SIG-M5 treated with dmso at 0.1 percent for 504 hours (cell line): ENCODE results near the gene FBLN2.
"Not testable (repeated sequence)": the region's sequence is repeated elsewhere in the genome, so short reads cannot be mapped to it uniquely, and the experiment has no call there.

Source experiments
- DNase-seq: peaks from one replicate; lab custom pipeline; 2025; ENCODE audit not compliant: unreplicated experiment; lab: John Stamatoyannopoulos, UW

The FBLN2 gene

GRCh38 chr3:13513051-13513912 is 35.6 kb upstream of the FBLN2 start:
- DNase-seq: no peak

GRCh38 chr3:13513913-13514517 is 34.9 kb upstream of the FBLN2 start:
- no peak for DNase-seq

GRCh38 chr3:13514639-13515435 is 34.1 kb upstream of the FBLN2 start:
- no peak for DNase-seq

- DNase-seq: no peak
These were observed 32.9 kb upstream of the FBLN2 start for GRCh38 chr3:13515786-13516759.

DNA sequence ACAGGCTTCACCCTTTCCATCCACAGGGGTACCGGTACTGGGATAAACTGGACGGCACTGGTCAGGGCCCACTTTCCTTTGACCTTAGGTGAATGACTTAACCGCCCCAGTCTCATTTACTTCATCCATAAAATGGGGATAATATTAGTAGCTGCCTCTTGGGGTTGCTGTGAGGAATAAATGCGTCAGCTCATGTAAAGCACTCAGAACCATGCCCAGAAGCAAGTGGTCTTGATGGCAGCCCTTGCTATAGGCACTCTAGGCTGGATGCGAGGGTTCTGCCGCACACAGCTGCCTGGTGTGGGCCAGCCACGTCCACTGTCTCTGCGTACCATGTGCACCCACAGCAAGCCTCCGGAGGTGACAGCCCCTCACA is 32.2 kb upstream of the FBLN2 start:
- no peak for DNase-seq

- no peak for DNase-seq
These were observed 31.5 kb upstream of the FBLN2 start for GRCh38 chr3:13517253-13517977.

GRCh38 chr3:13518516-13518953 is 30.4 kb upstream of the FBLN2 start:
- no peak for DNase-seq

- DNase-seq: no peak
These were observed 29.7 kb upstream of the FBLN2 start for GRCh38 chr3:13519006-13519791.

DNA sequence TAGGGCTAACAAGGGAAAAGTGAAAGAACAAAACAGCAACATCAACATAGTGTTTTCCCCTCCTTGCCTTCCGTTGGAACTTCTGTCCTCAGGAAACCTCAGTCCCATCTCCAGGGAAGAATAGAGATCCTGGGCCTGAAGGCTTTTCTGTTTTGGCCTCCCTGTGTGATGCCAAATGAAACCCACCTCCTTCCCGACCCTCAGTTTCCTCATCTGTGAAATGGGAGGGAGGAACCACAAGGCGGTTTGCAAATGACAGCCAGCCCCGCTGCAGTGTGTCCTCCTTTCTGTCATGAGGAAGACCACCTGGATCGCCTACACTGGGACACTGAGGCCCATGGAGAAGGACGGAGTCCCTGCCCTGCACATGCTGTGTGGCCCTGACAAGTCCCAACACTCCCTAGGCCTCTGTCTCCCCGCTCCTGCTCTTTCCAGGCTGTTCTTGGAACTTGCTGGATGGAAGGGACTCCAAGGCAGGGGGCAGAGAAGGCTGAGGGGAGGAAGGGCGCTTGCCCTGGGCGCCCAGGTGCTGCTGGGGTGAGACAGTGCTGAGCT is 28.5 kb upstream of the FBLN2 start:
- no peak for DNase-seq

DNA sequence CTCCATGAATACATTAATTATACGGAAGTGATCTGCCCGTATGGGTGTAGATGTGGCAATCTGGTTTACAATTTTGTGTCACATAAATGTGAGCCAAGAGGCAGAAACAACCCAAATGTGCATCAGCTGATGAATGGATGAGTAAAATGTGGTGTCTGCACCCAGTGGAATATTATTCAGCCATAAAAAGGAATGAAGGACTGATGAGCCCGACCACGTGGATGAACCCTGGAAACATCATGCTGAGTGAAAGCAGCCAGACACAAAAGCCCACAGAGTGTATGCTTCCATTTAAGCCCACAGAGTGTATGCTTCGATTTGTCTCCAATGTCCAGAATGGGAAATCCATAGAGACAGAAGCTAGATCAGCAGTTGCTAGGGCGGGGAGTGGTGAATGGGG is 27.6 kb upstream of the FBLN2 start:
- no peak for DNase-seq

- DNase-seq: not testable (repeated sequence)
These were observed 27.2 kb upstream of the FBLN2 start for GRCh38 chr3:13521749-13522148.

- no peak for DNase-seq
These were observed 26.7 kb upstream of the FBLN2 start for GRCh38 chr3:13522236-13522635.

DNA sequence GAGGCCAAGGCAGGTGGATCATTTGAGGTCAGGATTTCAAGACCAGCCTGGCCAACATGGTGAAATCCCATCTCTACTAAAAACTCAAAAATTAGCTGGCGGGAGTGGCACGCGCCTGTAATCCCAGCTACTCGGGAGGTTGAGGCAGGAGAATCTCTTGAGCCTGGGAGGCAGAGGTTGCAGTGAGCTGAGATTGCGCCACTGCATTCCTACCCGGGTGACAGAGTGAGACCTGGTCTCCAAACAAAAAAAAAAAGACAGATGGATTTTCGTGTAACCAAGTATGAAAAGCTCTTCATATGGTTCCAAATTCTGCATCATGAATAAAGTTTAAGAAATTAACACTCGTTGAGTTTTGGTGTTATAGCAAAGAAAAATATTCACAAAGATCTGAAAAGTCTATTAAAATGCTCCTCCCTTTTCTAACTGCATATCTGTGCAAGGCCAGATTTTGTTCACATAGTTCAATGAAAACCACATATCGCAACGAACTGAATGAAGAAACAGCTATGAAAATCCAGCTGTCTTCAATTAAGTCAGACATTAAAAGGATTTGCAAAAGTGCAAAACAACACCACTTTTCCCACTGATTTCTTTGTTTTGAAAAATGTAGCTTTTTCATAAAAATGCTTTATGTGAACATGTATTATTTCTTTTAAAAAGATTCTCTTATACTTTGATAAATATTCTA is 23.8 kb upstream of the FBLN2 start:
- DNase-seq: no peak

- DNase-seq: no peak
These were observed 22.9 kb upstream of the FBLN2 start for GRCh38 chr3:13525827-13526625.

- no peak for DNase-seq
These were observed 22.3 kb upstream of the FBLN2 start for GRCh38 chr3:13526626-13526949.

DNA sequence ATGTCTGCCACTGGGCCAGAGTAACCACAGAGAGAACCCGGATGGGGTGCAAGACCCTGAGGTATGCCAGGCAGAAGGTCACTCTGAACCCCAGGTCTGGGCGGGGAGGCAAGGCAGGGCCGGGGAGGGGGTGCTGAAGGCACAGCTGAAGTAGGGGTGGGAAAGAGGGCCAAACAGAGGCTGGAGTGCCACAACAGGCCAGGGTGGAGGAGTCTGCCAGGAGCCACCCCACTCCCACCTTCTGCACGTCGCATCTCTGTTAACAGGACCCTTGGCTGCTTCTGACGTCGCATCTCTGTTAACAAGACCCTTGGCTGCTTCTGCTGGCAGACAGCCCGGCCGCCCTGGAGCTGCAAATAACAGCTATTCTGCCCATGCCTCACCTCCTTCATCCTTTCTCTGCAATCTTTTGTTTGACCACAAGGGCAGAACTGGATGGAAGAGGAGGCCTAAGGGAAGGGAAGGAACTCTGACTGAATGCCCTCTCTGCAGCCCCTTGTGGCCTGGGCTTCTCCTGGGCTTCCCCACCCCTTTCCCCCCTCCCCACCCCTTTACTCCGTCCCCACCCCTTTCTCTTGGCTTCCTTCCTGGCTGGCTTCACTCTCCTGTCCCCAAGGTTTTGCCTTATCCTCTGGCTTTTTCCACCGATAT is 20.6 kb upstream of the FBLN2 start:
- DNase-seq: peak; percentile 45
